Mesenteric fat pad (tissue), 1 donor: ENCODE results near the gene ABCC4. TPM values are rescaled to one million over a fixed set of nuclear protein-coding genes. Genes with fewer than 3 reads are reported as not detected.
"Not testable (repeated sequence)": the region's sequence is repeated elsewhere in the genome, so short reads cannot be mapped to it uniquely, and the experiment has no call there.

Experiments used
- DNase-seq: peaks from one replicate; pipeline ENCODE4 v3.0.0-alpha.2; 2020; ENCODE audit warnings: low spot score
- total RNA-seq: library from RNA; stranded (reverse); fragmentation: NEBNext Ultra II Directional; extraction: Animal tissue kit (Norgen Biotek cat#: 25700); gene quantifications from one replicate; pipeline ENCODE4 v1.2.1, GENCODE V29; 2021
- donor health status: DM: yes; HTN: yes; CAD: no.

Gene ABCC4
- total RNA-seq, 1 donor from 2014 or later: 9.4 TPM

DNA sequence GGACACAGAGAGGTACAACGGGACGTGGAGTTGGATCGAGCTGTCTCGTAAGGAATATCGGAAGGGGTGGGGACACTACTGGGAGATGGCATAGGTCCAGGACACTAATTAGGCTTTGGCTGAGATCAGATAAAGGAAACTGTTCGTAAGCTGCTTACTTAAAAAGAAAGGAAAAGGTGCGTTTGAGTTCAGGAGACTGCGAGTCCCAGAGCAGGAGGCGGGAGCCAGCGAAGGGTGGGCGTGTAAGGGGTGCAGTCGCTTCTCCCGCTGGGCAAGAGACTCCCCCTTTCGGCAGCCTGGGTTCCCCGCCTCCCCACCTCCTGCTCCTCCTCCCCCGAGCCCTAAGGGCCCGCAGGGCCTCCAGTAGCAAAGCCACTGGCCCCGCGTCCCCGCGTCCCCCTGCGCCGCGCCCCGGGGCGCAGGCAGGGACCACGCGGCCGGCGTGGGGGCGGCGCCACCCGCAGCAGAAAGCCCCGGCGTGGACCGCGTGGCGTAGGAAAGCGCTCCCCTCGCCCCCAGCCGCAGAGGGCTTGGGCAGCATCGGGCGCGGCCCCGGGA lies 547 bp downstream of the ABCC4 start:
- DNase-seq: no peak

GRCh38 chr13:95298971-95299621 lies 2.2 kb downstream of the ABCC4 start:
- DNase-seq: no peak

GRCh38 chr13:95298169-95298965 lies 2.9 kb downstream of the ABCC4 start:
- no peak for DNase-seq

GRCh38 chr13:95296326-95296925 lies 4.8 kb downstream of the ABCC4 start:
- no peak for DNase-seq

- DNase-seq: no peak
Observed at GRCh38 chr13:95295026-95295425, 6.2 kb downstream of the ABCC4 start.

DNA sequence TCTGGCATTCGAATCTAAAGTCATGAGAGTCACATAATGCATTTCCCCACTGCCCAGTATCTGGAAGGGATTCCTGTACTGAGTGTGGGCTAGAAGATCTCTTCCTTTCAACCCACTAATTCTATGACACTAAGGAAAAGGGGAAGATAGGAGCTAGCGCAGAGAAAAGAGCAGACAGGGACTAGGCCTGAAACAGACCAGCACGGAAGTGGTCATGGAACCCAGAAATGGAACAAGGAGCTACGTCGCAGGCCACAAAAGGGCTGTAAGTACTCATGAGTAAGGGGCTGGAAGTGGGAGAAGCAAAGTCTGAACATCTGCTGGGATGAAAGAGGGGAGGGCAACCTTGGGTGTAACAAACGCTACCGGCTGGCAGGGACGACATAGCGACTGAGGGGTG lies 8.6 kb downstream of the ABCC4 start:
- no peak for DNase-seq

- not testable (repeated sequence) for DNase-seq
Observed at GRCh38 chr13:95289901-95290300, 11.3 kb downstream of the ABCC4 start.

GRCh38 chr13:95289020-95289444 lies 12.2 kb downstream of the ABCC4 start:
- DNase-seq: no peak

DNA sequence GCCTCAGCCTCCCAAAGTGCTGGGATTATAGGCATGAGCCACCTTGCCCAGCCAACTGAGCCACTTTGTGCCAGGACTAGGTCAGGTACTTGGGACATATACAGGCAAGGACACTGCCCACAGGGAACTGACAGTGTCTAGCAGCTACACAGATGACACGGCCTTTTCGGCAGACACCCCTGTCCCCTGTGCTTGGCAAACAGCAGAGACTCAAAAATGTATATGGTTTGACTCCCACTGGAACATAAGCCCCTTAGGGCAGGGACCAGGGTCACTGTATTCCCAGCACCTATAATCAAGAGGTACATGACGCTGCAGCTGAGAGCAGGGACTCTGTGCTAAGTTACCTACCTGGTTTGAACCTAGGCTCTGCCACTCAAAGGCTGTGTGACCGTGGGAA lies 16.8 kb downstream of the ABCC4 start:
- DNase-seq: no peak

- no peak for DNase-seq
Observed at GRCh38 chr13:95279016-95279415, 22.2 kb downstream of the ABCC4 start.

DNA sequence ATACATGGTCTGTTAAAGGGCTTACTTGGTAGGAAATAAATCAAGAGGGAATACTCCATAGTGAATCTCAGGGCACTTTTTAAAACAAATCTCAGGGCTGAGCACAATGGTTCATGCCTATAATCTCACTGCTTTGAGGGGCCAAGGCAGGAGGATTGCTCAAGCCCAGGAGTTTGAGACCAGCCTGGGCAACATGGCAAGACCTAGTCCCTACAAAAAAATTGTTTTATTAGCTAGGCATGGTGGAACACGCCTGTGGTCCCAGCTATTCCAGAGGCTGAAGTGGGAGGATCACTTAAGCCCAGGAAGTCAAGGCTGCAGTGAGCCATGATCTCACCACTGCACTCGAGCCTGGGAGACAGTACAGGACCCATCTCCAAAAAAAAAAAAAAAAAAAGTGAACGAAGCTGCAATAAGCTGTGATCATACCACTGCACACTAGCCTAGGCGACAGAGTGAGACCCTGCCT lies 25.2 kb downstream of the ABCC4 start:
- no peak for DNase-seq

GRCh38 chr13:95275322-95276036 lies 25.8 kb downstream of the ABCC4 start:
- no peak for DNase-seq

DNA sequence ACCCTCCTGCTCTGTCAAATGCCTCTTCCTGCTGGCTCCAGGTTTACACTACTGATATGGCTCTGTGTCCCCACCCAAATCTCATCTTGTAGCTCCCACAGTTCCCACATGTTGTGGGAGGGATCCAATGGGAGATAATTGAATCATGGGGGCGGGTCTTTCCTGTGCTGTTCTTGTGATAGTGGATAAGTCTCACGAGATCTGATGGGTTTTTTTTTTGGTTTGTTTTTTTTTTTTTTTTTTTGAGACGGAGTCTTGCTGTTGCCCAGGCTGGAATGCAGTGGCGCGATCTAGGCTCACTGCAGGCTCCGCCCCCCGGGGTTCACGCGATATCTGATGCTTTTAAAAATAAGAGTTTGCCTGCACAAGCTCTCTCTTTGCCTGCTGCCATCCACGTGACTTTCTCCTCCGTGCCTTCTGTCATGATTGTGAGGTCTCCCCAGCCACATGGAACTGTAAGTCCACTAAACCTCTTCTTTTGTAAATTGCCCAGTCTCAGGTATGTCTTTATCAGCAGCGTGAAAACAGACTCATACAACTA lies 27.6 kb downstream of the ABCC4 start:
- DNase-seq: not testable (repeated sequence)

DNA sequence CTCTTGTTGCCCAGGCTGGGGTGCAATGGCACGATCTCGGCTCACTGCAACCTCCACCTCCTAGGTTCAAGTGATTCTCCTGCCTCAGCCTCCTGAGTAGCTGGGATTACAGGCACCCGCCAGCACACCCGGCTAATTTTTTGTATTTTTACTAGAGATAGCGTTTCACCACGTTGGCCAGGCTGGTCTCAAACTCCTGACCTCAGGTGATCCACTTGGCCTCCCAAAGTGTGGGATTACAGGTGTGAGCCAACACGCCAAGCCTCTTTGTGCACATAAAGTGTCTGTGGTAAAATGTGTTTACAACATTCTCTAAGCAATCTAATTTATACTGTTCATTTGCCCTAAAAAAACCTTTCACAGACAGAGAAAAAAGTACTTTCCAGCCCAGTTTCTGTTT lies 29.2 kb downstream of the ABCC4 start:
- not testable (repeated sequence) for DNase-seq

- no peak for DNase-seq
Observed at GRCh38 chr13:95269756-95270155, 31.5 kb downstream of the ABCC4 start.

- not testable (repeated sequence) for DNase-seq
Observed at GRCh38 chr13:95268343-95269065, 32.7 kb downstream of the ABCC4 start.

DNA sequence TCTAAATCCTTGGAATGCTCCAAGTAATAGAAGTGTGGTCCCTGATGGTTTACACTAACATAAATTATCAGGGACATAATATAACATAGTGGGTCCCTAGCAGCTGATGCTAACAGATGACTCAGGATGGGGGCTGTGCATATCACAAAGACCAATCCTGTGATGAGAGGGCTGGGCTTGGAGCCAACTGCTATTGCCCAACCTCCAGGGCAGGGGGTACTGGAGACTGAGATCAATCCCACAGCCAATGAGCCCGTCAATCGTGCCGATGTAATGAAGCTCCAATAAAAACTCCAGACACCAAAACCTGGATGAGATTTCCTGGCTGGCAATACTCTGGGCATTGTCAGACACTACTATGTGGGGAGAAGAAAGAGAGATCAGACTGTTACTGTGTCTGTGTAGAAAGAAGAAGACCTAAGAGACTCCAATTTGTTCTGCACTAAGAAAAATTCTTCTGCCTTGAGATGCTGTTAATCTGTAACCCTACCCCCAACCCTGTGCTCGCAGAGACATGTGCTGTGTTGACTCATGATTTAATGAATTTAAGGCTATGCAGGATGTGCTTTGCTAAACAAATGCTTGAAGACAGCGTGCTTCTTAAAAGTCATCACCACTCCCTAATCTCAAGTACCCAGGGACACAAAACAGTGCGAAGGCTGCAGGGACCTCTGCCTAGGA lies 33.4 kb downstream of the ABCC4 start:
- no peak for DNase-seq

- DNase-seq: no peak
Observed at GRCh38 chr13:95264225-95264624, 37.0 kb downstream of the ABCC4 start.

- no peak for DNase-seq
Observed at GRCh38 chr13:95262837-95263384, 38.3 kb downstream of the ABCC4 start.
